Neural cell (in vitro differentiated cells): Measurements from ENCODE around the gene SYNC. TPM values are rescaled to one million over a fixed set of nuclear protein-coding genes. Genes with fewer than 3 reads are reported as not detected.

ENCODE experiments used
- H2AFZ ChIP-seq: fragments of 200-600, 300-800 bp; sonication (generic), shearing (Covaris generic); 2 replicates; pipeline ENCODE4 v1.6.0; 2014; ENCODE audit warnings: low read depth, mild to moderate bottlenecking, antibody characterized with exemption, low read length, moderate library complexity
- H3F3A ChIP-seq: fragments of 200-600 bp; shearing (Covaris generic); 2 replicates; pipeline ENCODE4 v1.6.1; 2016; ENCODE audit warnings: mild to moderate bottlenecking, moderate library complexity, mixed read lengths, antibody characterized with exemption, low read length; ENCODE audit not compliant: insufficient read depth, poor library complexity, severe bottlenecking
- H3K27ac ChIP-seq: fragments of 200-600, 300-800 bp; sonication (generic), shearing (Covaris generic); 2 replicates; pipeline ENCODE4 v1.5.1; 2014; ENCODE audit warnings: mild to moderate bottlenecking, low read length, moderate library complexity
- H3K27me3 ChIP-seq: fragments of 300-800, 200-600 bp; sonication (generic), shearing (Covaris generic); 2 replicates; pipeline ENCODE4 v1.6.0; 2014; ENCODE audit warnings: mild to moderate bottlenecking, low read depth, low read length, moderate library complexity; ENCODE audit not compliant: insufficient read depth
- H3K36me3 ChIP-seq: fragments of 300-800, 200-600 bp; sonication (generic), shearing (Covaris generic); 2 replicates; pipeline ENCODE4 v1.5.1; 2014; ENCODE audit warnings: mild to moderate bottlenecking, antibody characterized with exemption, low read length, moderate library complexity; ENCODE audit not compliant: insufficient read depth
- H3K4me2 ChIP-seq: fragments of 300-800, 200-600 bp; sonication (generic), shearing (Covaris generic); 2 replicates; pipeline ENCODE4 v1.6.0; 2014; ENCODE audit warnings: mild to moderate bottlenecking, low read length
- H3K4me3 ChIP-seq: fragments of 300-800, 200-600 bp; sonication (generic), shearing (Covaris generic); 2 replicates; pipeline ENCODE4 v1.5.1; 2014; ENCODE audit warnings: mild to moderate bottlenecking, low read length, moderate library complexity
- H3K79me2 ChIP-seq: fragments of 200-600 bp; shearing (Covaris generic); replicated peaks from 2 replicates; pipeline ENCODE4 v1.6.0; 2014; ENCODE audit warnings: mild to moderate bottlenecking, low read length, moderate library complexity; ENCODE audit not compliant: insufficient read depth
- H3K9ac ChIP-seq: fragments of 300-800, 200-600 bp; sonication (generic), shearing (Covaris generic); 2 replicates; pipeline ENCODE4 v1.6.1; 2016; ENCODE audit warnings: mild to moderate bottlenecking, low read length, mixed read lengths
- H3K9me2 ChIP-seq: fragments of 200-600 bp; shearing (Covaris generic); 2 replicates; pipeline ENCODE4 v1.6.1; 2016; ENCODE audit warnings: mild to moderate bottlenecking, low read length, mixed read lengths; ENCODE audit not compliant: insufficient read depth
- H3K9me3 ChIP-seq: fragments of 200-600, 300-800 bp; sonication (generic), shearing (Covaris generic); 2 replicates; pipeline ENCODE4 v1.6.1; 2016; ENCODE audit warnings: mild to moderate bottlenecking, mixed run types, low read length, moderate library complexity, mixed read lengths
- H4K20me1 ChIP-seq: fragments of 200-600 bp; shearing (Covaris generic); 2 replicates; pipeline ENCODE4 v1.6.1; 2016; ENCODE audit warnings: mild to moderate bottlenecking, mixed run types; ENCODE audit not compliant: insufficient read depth
- EP300 ChIP-seq: fragments of 450-650 bp; conservative IDR thresholded peaks from 2 replicates; pipeline ENCODE4 v1.6.1; 2014; ENCODE audit warnings: antibody characterized with exemption, mild to moderate bottlenecking, moderate library complexity; ENCODE audit not compliant: poor library complexity, severe bottlenecking
- EZH2 ChIP-seq: fragments of 200-600, 300-800 bp; shearing (Covaris generic), sonication (generic); IDR thresholded peaks from 2 replicates; pipeline ENCODE4 v1.6.1; 2014; ENCODE audit warnings: antibody characterized with exemption, low read length, borderline replicate concordance, mild to moderate bottlenecking; ENCODE audit not compliant: insufficient read depth, poor library complexity, severe bottlenecking
- MXI1 ChIP-seq: fragments of 450-650 bp; conservative IDR thresholded peaks from 2 replicates; pipeline ENCODE4 v1.6.1; 2014; ENCODE audit warnings: antibody characterized with exemption, mild to moderate bottlenecking; ENCODE audit not compliant: poor library complexity, severe bottlenecking
- POLR2AphosphoS5 ChIP-seq: IDR thresholded peaks from 2 replicates; pipeline ENCODE4 v1.6.1; 2012
- RAD21 ChIP-seq: fragments of 450-650 bp; conservative IDR thresholded peaks from 2 replicates; pipeline ENCODE4 v1.6.1; 2014; ENCODE audit warnings: antibody characterized with exemption, mild to moderate bottlenecking, moderate library complexity
- SMC3 ChIP-seq: fragments of 450-650 bp; conservative IDR thresholded peaks from 2 replicates; pipeline ENCODE4 v1.6.1; 2014; ENCODE audit warnings: antibody characterized with exemption, mild to moderate bottlenecking, moderate library complexity; ENCODE audit not compliant: poor library complexity
- TAF1 ChIP-seq: IDR thresholded peaks from 2 replicates; pipeline ENCODE4 v1.6.1; 2012; ENCODE audit warnings: low read depth
- polyA minus RNA-seq: library from RNA; depleted of rRNA, polyadenylated mRNA; stranded (reverse); fragments of >200 nt; gene quantifications from 2 replicates; pipeline ENCODE4 v1.2.3, GENCODE V29; 2014
- polyA plus RNA-seq: library from polyadenylated mRNA; depleted of rRNA; stranded (reverse); fragments of >200 nt; gene quantifications from 2 replicates; pipeline ENCODE4 v1.2.3, GENCODE V29; 2014
- TF ChIP-seq, protein P1 (sequence below): fragments of 450-650 bp; IDR thresholded peaks from 2 replicates; pipeline ENCODE4 v1.5.1; 2014; ENCODE audit warnings: antibody characterized with exemption, mild to moderate bottlenecking, moderate library complexity; ENCODE audit not compliant: poor library complexity, severe bottlenecking
- TF ChIP-seq, protein P2 (sequence below): IDR thresholded peaks from 2 replicates; pipeline ENCODE4 v1.6.1; 2012; ENCODE audit warnings: borderline replicate concordance

The SYNC gene
- polyA plus RNA-seq (not detected in 2 replicates), polyA minus RNA-seq (0.23 TPM in 1 of 2 replicates, not detected in the other)

DNA sequence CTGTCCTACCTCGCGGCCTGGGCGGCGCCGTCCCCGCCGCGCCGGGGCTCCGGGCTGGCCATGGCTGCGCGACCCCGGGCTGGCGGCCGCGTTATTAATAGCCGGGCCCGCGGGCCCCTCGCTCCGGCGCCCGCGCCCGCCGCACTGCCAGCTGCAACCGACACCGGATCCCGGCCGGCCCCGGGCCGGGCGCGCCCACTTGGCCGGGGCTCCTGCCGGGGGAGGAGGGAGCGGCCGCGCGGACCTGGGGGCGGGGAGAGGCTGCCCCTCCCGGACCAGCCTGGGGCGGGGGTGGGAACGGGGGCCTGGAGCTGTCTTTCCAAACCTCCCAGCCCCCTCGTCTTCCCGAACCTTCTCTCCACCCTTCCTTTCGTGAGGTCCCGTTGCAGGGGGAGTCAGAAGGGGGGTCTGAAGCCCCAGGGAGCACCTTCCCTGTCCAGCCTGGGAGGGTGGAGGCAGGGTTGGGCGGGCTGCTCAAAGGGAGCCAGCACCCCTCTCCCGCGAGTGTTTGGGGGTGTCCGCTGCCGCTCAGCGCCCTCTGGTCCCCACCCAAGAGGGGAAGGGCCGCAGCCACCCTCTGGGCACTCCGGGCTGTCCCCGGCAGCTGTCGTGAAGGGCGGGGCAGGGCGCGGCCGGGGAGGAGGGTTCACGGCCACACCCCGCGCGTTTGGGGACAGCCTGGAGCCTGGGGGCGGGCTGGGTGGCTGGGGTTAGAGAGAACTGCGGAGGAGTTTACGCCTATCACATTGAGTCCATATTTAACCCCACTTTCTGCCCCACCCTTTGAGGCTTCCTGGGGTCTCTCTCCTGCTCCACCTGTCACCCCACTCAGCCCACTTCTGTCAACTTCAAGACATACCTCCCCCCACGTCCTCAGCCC, at the start of gene SYNC:
SYNC (minus strand) TSS at position 172 of the 880 bp plus-strand sequence; CDS start at position 62, 110 bp downstream.
- Histone ChIP-seq H2AFZ (no peak within 1 kb of the TSS), H3K4me2 (no peak within 1 kb of the TSS), H4K20me1 (no peaks in the 10 kb centered on the region), H3K27me3 (peaks cover 30% of the 10 kb centered on the region), H3K9me3 (no peaks in the 10 kb centered on the region), H3K9me2 (no peaks in the 10 kb centered on the region), H3F3A (no peaks in the 10 kb centered on the region), H3K79me2 (no peaks in the 10 kb centered on the region), H3K9ac (peak within 1 kb of the TSS; percentile 29), H3K27ac (no peak within 1 kb of the TSS), H3K4me3 (peak within 1 kb of the TSS; percentile 54), H3K36me3 (no peaks in the 10 kb centered on the region)
- TF ChIP-seq, protein P1, sequence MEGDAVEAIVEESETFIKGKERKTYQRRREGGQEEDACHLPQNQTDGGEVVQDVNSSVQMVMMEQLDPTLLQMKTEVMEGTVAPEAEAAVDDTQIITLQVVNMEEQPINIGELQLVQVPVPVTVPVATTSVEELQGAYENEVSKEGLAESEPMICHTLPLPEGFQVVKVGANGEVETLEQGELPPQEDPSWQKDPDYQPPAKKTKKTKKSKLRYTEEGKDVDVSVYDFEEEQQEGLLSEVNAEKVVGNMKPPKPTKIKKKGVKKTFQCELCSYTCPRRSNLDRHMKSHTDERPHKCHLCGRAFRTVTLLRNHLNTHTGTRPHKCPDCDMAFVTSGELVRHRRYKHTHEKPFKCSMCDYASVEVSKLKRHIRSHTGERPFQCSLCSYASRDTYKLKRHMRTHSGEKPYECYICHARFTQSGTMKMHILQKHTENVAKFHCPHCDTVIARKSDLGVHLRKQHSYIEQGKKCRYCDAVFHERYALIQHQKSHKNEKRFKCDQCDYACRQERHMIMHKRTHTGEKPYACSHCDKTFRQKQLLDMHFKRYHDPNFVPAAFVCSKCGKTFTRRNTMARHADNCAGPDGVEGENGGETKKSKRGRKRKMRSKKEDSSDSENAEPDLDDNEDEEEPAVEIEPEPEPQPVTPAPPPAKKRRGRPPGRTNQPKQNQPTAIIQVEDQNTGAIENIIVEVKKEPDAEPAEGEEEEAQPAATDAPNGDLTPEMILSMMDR: no peak
- TF ChIP-seq EZH2: peak; percentile 47

DNA sequence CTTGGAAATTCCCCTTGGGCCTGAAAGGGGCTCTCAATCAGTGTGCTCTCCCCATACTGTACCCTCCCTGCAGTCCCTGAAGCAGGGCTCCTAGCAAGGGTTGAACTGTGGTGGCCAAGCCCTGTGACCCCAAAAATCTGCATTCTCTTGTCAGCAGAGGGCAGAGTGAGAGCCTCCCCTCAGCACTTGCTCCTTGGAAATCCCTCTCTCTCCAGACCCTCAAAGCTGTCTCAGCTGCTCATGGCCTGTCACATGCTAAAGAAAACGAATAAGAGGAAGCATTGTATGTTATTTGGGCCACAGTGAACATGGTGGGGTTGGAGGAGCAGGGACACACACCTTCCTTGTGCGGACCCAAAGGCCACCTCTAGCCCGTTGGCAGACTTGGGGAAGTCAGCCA, 47.2 kb upstream of the SYNC start:
- H3K27ac ChIP-seq: no peak overlapping the region
- no peak overlapping the region for H3K9ac ChIP-seq
- H3K4me3 ChIP-seq: no peak overlapping the region
- no peaks in the 10 kb centered on the region for H3K79me2 ChIP-seq
- H3K9me3 ChIP-seq: no peaks in the 10 kb centered on the region
- TF ChIP-seq, protein P1: no peak
- TF ChIP-seq EP300 (no peak), EZH2 (no peak), SMC3 (no peak), RAD21 (no peak), POLR2AphosphoS5 (no peak), MXI1 (no peak), TAF1 (no peak)
- TF ChIP-seq, protein P2, sequence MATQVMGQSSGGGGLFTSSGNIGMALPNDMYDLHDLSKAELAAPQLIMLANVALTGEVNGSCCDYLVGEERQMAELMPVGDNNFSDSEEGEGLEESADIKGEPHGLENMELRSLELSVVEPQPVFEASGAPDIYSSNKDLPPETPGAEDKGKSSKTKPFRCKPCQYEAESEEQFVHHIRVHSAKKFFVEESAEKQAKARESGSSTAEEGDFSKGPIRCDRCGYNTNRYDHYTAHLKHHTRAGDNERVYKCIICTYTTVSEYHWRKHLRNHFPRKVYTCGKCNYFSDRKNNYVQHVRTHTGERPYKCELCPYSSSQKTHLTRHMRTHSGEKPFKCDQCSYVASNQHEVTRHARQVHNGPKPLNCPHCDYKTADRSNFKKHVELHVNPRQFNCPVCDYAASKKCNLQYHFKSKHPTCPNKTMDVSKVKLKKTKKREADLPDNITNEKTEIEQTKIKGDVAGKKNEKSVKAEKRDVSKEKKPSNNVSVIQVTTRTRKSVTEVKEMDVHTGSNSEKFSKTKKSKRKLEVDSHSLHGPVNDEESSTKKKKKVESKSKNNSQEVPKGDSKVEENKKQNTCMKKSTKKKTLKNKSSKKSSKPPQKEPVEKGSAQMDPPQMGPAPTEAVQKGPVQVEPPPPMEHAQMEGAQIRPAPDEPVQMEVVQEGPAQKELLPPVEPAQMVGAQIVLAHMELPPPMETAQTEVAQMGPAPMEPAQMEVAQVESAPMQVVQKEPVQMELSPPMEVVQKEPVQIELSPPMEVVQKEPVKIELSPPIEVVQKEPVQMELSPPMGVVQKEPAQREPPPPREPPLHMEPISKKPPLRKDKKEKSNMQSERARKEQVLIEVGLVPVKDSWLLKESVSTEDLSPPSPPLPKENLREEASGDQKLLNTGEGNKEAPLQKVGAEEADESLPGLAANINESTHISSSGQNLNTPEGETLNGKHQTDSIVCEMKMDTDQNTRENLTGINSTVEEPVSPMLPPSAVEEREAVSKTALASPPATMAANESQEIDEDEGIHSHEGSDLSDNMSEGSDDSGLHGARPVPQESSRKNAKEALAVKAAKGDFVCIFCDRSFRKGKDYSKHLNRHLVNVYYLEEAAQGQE: no peak
- no peaks in the 10 kb centered on the region for H3K27me3 ChIP-seq
- H3K4me2 ChIP-seq: no peak overlapping the region
- no peaks in the 10 kb centered on the region for H3K9me2 ChIP-seq
- no peak overlapping the region for H2AFZ ChIP-seq
- H3K36me3 ChIP-seq: no peaks in the 10 kb centered on the region
- H3F3A ChIP-seq: no peaks in the 10 kb centered on the region
- no peaks in the 10 kb centered on the region for H4K20me1 ChIP-seq
